H1 (cell line): ENCODE results near the gene TEDDM1.

ENCODE experiments used
- ASH2L ChIP-seq: fragments of 200-600, 300-600 bp; sonication (generic); IDR thresholded peaks from one replicate; pipeline ENCODE4 v1.7.1; 2017; ENCODE audit warnings: low read length
- CTBP2 ChIP-seq: IDR thresholded peaks from 2 replicates; pipeline ENCODE4 v1.7.0; 2011; ENCODE audit warnings: borderline replicate concordance, mild to moderate bottlenecking, moderate library complexity, mixed read lengths, low read length; ENCODE audit not compliant: insufficient read depth, insufficient read length
- CTCF ChIP-seq, 3 experiments: IDR thresholded peaks; 1 replicate in 2 of 3; 2 replicates in 1 of 3; pipeline versions ENCODE4 v1.5.1 to v1.6.1; 2011; ENCODE audit warnings: low read length in 3 of 3, mild to moderate bottlenecking in 3 of 3, inconsistent platforms in 2 of 3, low read depth in 1 of 3, moderate library complexity in 1 of 3; ENCODE audit not compliant: insufficient read depth in 1 of 3; ENCODE audit errors: control extremely low read depth in 1 of 3
- EZH2 ChIP-seq: fragments of 200-600 bp; sonication (generic); IDR thresholded peaks from 2 replicates; pipeline ENCODE4 v1.7.1; 2012; ENCODE audit warnings: low read depth, mild to moderate bottlenecking, moderate library complexity, low read length, inconsistent platforms; ENCODE audit not compliant: severe bottlenecking
- FOSL1 ChIP-seq: IDR thresholded peaks from 2 replicates; pipeline ENCODE4 v1.6.1; 2011; ENCODE audit warnings: mild to moderate bottlenecking, low read depth, low read length, moderate library complexity; ENCODE audit not compliant: insufficient read depth
- NRF1 ChIP-seq: IDR thresholded peaks from 2 replicates; pipeline ENCODE4 v1.6.1; 2011; ENCODE audit warnings: mild to moderate bottlenecking, low read depth, low read length, improper control_type of control experiment
- YY1 ChIP-seq: IDR thresholded peaks from 2 replicates; pipeline ENCODE4 v1.6.1; 2011; ENCODE audit warnings: low read depth, mild to moderate bottlenecking, low read length

DNA sequence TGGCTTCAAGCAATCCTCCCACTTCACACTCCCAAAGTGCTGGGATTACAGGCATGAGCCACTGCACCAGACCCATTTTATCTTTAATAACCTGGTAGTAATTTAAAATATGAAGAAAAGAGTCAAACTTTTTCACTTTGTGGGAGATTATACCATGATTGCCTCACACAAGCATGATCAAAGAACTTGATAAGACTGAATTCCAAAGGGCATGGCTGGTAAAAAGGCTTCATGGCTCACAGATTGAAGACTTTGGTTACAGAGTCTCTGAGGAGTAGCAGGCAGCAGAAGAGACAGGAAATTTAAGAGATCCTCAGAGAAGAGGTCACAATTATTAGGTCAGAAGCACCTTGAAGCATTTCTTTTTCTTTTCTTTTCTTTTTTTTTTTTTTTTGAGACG lies 33.1 kb upstream of the TEDDM1 start:
- TF ChIP-seq ASH2L (no peak), FOSL1 (no peak), CTBP2 (no peak), EZH2 (no peak), YY1 (no peak), CTCF (IDR thresholded peaks at IDR 0.05; ENCODE audit: control extremely low read depth in 1 of 3, insufficient read depth in 1 of 3, low read depth in 1 of 3, low read length in 3 of 3) (no peak), NRF1 (no peak)
